HG03196 (cell line): ENCODE data around the gene CASP3.
"Not testable (repeated sequence)": the region's sequence is repeated elsewhere in the genome, so short reads cannot be mapped to it uniquely, and the experiment has no call there.

Experiments
- ATAC-seq: cut with Tn5 transposase; IDR thresholded peaks from one replicate; pipeline ENCODE4 v1.9.1; 2021; ENCODE audit not compliant: unreplicated experiment

Gene CASP3

DNA sequence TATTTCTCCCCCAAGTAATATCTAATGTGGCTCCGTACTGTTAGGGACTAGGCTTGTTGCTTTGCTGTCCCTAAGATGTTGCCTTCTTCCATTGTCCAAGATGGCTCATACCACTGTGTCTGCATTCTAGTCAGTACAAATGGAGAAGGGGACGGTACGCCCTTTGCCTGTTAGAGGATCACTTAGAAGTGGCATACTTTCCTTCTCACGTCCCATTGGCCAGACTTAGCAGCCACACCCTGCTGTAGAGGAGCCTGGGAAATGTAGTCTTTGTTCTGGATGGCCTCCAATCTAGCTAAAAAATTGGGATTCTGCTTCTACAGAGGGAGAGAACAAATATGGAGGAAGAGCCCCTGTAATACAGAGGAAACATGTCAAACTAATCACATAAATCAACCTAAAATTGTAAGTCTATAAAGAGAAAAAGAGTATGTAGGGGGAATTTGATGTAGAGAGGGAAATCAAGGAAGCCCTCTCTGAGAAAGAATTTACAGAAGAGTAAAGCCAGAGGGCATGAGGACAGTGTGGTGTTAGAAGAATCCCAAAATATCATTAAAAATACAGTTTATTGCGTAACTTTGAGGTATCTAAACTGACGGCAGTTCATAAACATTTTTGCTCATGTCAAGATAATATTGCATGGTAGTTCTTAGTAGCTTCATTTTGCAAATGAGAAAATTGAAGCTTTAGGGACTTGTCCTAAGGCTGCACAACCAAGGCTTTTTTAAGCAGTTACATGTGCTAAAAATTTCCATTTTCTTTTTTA lies 15.4 kb upstream of the CASP3 start:
- ATAC-seq, result no peak

DNA sequence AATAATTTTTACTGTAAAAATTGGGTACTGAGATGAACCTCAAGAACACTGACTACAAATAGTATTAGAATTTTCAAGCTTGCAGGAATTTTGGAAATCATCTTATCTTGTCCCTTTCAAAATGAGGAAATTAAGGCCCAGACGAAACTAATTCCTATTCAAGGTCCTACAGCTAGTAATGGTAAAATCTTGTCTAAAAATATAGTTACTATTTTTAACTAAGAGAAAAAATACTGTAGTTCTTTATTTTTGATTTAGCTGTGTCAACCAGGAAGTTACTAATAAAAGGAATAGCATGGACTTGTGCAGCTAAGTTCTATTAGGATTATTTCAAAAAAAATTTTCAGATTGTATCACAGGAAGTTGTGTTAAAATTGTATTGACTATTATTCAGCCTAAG lies 13.0 kb upstream of the CASP3 start:
- no peak for ATAC-seq

DNA sequence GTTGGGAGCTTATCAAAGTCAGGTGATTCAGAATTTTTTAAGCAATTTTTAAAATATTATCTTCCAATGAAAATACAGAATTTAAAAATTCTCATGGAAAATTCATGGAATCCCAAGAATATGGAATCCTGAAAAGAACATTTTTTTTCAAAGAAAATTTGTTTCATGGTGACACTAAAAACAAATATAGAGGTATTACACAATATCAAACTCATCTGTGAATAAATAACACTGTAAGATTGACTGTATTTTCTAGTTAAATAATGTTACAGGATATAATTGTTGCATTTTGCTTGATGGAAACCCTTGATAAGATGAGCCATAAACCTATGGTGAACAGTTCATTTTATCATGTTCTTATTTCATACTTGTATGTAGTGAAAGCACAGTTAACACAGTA lies 11.7 kb upstream of the CASP3 start:
- ATAC-seq, result no peak

DNA sequence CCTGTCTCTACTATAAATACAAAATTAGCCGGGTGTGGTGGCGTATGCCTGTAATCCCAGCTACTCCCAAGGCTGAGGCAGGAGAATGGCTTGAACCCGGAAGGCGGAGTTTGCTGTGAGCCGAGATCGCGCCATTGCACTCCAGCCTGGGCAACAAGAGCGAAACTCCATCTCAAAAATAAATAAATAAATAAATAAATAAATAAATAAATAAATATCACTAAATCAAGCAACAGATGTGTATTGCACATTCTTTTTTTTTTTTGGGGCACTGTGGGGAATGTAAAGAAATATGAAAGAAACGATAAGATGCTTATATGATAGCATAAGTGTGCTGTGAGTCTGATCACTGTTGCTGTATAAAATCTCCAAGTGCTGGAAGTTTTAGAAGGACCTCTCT lies 8.6 kb upstream of the CASP3 start:
- ATAC-seq, result not testable (repeated sequence)

DNA sequence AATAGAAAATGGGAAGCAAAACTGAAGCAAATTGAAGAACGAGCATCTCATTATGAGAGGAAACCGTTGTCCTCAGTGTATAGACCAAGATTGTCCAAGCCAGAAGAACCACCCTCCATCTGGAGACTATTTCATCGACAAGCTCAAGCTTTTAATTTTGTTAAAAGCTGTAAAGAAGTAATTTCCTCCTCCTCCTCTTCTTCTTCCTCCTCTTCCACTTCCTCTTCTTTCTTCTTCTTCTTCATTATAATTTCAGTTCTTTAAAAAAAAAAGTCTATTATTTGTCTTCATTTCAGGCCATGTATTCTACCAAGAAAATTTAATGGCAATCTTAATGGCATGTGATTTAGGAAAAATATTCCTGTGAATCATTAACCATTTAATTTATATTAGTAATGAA lies 7.9 kb upstream of the CASP3 start:
- ATAC-seq, result no peak

DNA sequence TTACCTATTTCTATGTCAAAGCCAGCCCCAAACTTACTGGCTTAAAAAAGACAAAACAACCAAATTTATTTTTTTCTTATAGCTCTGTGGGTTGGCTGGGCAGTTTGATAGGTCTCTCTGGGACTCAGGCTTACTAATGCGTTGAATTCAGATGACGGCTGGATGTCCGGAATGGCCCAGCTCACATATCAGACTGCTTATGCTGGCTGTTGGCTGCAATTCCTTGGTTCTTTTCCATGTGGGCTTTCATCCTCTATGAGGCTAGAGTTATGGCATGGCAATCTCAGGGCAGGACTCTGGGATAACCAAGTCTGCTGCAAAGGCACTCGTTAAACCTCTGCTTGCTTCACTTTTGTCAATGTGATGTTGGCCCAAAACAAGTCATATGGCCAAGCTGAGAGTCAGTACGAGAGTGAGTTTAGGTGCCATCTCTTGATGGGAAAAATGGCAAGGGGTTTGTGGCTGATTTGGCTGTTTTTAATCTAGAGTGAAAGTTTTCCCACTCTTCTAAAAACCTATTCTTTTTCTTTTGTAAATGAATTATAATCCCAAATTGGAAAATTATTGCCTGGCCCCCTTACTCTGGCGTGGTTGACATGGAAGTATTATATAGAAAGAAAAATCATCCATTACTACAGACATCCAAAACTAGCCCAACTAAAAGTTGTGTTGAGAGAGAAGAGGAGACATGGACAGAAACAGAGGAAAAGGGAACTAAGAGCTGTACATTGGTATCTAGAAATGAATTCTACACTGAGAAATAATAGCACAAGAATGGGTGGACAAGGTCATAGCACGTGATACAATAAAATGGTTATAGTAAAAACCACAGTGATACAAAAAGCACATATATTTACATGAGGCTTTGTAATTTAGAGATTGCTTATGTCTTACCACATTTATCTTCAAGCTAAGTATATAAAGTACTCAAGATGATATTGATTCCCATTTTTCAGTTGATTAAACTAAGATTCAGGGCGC lies 6.9 kb upstream of the CASP3 start:
- ATAC-seq, result no peak

DNA sequence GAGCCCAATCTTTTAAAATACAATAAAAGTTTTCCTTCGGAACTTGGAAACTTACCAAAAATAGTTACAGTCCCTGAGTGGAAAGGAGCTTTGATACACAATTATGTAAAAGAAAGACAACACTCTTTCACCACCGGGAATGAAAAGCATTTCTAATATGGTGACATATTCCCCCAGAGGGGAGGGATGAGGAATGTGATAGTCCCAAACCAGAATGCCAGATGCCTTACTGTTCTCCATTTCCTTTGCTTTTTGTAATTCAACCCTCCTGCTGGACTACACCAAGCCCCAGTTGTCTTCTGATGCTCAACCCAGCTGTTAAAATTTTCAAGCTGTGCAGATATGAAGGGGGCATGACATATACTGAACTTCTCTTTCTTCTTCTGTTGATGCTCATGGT lies 4.4 kb upstream of the CASP3 start:
- ATAC-seq, result no peak

DNA sequence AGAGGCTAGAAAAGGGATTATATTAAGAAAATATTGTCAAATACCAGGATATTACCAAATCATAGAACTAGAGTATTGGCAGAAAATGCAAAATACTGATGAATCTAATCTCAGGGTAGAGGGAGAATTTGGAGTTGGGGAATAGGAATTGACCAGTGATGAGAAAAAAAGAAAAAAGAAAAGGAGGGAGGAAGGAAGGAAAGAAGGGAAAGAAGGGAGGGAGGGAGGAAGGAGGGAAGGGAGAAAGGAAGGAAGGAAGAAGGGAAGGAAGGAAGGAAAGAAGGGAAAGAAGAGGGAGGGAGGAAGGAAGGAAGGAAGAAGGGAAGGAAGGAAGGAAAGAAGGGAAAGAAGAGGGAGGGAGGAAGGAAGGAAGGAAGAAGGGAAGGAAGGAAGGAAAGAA lies 3.4 kb upstream of the CASP3 start:
- not testable (repeated sequence) for ATAC-seq

DNA sequence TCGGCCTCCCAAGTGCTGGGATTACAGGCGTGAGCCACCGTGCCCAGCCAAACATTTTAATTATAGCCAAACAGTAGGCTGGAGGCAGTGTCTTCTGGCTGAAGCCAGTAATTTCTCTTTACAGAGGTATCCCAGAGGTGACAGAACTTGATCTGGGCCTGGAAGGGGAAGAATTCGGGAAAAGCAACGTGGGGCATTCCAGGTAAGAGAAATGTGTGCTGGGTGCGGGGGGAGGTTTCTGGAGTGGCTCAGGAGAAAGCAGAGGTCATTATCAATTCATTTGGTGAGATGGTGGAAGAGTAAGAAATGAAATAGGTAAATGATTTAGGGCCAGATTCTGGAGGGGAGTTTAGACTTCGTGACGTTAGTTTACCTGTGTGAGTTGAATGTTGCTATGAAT lies 2.7 kb upstream of the CASP3 start:
- ATAC-seq, result no peak

DNA sequence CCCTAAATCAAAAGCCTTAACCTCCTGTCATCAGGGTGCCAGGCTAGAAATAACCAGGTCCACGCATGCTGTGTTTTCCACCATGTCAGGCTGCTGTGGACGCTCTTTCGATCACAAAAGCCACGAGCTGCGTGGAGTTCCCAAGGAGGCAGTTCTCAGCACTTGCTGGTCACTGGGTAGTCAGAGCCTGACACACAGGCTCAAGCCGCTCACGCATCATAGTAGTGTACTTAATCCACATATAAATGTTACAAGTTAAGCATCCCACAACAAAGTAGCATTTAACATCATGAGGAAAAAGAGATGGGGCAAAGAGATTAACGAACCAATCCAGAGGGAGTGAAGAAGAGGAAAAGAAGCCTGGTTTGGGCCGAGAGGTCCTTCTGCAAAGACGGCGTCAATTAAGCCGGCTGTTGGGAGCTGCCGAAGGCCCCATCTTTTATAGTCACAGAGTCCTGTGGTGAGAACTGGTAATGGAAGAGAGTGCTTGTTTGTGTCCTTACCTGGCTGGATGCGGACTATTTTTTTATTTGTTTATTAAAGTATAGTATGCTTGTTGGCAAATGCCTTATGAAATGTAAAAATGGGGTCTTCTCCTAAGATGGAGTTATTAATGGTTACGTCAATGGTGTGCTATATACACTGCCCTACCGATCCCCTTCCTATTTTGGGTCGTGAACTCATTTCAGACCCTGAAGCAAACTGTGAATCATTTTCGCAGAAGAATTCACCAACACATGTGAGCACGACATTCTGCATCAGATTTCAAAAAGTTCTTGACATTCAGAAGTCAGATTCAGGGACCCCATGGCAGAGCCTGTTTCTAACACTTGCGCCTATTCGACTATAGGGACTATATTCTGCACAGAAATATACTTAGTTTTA lies 966 bp upstream of the CASP3 start:
- ATAC-seq, result peak; percentile 8

DNA sequence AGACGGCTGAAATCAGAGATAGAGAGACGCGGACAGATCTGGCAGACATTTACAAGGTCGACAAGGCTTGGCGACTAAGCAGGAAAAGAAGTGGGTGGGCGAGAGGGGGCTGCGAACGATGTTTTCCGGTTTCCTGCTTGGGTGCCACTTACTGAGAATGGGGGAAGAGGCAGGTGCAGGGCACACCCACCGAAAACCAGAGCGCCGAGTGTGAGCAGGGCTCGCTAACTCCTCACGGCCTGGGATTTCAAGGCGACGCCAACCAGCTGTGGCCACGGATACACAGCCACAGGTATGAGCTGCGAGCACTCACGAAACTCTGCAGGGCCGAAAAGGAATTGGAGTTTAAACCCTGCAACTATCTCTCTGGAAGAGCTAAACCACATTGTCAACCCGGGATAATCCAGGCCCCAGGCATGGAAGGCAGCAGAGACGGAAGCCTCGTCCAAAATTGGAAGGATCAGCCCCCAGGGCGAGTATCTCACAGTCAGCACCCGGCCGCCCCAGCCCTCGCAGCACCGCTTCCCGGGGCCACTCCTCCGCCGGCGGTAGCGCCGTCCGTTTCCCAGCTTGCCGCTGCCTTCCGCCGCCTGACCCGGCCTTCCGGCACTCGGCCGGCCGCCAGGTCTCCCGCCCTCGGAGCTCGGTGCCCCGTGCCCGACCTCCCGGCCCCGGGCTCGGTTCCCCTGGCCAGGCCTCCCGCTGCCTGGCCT lies 778 bp downstream of the CASP3 start:
- ATAC-seq, result peak; percentile 34

DNA sequence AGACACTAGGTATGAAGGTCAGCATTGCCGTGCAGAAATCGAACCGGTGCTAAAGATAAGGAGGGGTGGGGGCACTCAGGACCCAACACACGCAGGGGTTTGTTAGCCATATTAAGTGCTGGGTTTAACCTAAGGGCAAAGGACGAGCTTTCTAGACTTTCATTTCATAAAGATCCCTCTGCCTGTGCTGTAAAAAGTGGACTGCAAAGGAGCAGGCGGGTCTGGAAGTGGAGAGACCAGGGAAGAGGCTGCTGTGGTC lies 1.3 kb downstream of the CASP3 start:
- ATAC-seq, result no peak

DNA sequence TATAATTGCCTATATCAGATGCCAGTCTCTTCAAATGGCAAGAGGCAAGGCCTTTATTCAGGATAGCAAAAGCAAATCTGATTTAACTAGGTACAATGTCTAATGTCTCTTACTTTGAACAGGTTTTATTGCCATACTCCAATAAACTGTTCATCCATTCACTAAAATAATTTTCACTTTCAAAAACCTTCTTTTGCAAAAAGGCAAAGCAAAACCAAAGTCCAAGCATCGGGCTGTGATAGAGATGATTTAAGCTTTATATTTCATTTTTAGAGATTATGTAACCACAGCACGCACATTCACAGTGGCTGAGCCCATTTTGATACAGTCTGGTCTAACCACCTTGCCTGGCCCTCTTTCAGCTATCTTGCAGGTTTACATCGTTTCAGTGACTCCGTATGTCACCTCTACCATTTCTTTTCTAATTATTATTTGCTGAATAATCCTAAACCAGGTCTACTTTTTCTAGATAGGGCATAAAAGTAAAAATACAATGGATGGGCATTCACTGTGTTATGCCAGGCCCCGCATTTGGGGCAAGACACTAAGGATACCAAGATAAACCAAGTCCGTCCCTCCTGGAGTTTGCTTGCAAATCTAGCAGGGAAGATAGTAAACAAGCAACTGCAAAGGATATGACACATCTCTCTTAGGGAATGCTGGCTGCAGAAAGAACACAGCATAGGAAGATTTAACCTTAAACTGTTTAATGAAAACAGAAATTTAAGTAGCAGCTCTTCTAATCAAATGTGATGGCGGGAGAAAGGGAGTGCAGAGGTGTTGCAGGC lies 1.8 kb downstream of the CASP3 start:
- no peak for ATAC-seq

DNA sequence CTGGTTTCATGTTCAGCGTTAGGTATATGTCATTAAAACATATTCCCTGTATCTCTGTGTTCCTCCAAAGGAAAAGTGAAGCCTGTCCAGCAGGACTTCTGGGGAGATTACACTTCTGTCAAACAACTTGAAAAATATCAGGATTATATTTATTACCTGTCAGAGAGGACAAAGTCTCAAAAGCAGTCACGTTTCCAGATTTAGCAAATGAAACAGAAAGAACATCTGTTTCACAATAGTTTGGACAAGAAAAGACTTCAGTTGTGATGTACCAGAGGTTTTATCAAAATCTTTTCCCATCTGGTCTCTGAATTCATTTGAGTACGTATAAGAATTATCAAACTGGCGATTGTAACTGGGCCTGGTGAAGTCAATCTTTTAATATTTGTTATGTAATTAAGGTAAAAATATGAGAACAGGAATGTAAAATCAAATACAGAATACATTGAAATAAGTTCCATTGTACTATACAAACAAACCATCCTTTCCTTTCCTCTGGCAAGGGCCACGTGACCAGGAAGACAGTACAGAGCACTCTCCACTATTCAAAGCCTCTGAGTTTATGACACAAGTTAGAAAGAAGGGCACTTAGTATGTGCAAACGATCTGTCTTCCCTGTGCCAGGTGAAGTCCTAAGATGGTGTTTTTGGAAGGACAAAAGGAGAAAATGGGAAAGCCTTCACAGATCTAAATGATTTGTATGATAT lies 3.2 kb downstream of the CASP3 start:
- ATAC-seq, result no peak

DNA sequence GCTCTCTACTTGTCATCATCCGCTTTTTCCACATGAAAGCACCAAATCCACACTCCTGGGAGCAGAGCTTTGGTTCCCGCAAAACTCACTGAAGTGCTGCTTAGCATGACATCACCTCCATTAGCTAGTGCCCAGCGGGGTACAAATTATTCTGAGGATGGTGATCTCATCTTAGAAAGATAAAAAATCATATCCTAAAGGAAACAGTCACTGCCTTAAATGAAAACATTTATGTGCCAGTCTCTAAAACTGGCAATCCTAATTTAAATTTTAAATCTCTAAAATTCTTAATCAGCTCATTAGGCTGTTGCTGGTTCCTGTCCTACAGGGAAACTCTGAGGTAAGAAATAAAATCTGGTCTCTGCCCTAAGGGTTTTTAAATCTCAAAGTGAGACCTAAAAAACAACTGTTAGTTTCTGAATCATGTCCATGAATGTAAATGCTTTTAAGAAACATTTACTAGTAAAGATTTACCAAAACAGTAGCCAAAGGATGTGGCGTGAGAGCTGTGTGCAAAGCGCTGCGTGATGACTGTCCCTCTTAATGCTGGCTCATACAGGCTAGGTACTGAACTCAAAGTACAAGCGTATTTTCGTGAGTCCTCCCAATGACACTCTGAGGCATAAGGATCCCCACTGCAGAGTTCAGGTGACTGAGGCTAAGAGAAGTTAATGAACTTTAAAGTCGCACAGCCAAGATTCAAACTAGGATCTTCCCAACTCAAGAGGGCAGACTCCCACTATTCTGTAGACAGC lies 4.5 kb downstream of the CASP3 start:
- ATAC-seq, result no peak

DNA sequence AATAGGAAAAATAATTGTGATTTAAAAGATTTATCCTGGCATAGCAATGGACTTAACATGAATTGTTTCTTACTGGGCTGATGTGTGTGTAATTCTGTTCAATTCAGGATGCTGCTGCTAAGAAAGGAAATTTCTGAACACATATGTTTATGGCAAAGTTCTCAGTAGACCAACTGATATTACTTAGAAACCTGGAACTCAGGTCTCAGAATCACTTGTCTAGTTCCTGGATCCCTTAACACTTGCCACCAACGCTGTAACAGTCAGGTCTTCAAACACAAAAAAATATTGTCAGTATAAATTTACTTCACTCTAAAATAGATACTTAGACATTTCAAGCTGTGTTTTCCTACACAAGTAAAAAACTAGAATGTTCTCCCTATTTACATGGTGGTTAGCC lies 5.5 kb downstream of the CASP3 start:
- ATAC-seq, result no peak

DNA sequence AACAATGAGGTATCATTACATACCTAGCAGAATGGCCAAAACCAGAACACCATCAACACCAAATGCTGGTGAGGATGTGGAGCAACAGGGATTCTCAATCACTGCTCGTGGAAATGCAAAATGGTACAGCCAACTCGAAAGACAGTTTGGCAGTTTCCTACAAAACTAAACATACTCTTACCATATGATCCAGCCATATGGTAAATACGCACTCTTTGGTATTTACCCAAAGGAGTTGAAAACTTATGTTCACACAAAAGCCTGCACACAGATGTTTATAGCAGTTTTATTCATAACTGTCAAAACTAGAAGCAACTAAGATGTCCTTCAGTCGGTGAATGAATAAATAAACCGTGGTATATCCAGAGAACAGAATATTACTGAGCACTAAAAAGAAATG lies 7.8 kb downstream of the CASP3 start:
- peak; percentile 7 for ATAC-seq

DNA sequence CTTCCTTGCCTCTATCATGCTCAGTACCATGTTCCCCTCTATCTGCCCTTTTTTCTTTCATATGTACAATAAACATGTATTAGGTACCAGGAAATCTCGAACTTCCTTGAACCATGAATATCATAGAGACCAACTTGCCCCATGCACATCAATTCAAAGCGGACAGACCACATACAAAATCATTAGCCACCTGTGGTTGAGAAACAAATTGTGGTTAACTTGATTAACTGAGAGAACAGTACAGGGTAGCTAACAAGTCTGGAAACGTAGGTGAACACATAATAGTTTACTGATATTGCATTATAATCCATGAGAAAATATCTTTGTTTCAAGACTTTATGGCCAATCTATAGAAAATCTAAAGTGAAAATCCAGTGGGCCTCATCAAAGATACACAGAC lies 8.2 kb downstream of the CASP3 start:
- ATAC-seq, result peak; percentile 53

DNA sequence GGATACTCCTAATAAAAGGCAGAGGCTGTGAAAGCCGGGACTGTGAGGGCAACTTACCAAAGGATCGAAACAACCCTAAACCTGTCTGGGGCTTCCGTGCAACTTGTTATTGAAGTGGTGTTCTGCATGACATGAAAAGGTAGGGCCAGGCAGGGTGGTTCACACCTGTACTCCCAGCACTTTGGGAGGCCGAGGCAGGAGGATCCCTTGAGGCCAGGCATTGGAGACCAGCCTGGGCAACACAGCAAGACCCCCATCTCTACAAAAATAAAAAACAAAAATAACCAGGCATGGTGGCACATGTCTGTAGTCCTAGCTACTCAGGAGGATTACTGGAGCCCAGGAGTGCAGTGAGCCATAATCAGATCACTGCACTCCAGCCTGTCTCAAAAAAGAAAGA lies 12.3 kb downstream of the CASP3 start:
- no peak for ATAC-seq
